HG03558 (cell line): ENCODE data around the gene MAPK9.

Experiments used
- ATAC-seq: cut with Tn5 transposase; IDR thresholded peaks from one replicate; pipeline ENCODE4 v1.9.1; 2021; ENCODE audit warnings: moderate number of reproducible peaks; ENCODE audit not compliant: unreplicated experiment; ENCODE audit errors: extremely low read depth

Gene MAPK9

DNA sequence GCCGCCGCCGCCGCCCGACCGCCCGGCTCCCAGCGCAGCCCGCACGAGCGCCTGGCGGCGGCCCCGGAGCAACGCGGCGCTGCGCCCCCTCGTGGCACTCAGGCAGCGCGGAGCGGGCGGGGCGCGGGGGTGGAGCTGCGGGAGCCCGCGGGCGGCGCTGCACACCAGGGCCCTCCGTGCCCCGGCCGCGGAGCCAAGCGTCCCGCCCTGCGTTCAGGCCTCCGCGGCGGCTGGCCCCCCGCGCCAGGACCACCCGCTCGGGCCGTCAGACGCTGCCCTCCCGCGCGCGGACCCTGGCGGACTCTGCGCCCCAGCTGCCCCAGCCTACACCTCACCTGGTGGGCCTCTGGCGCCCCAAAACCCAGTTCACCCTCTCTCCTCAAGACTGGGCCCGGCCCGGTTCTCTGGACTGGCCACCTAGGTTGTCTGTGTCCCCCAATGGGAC, 82.7 kb downstream of the MAPK9 start, which contains the start of gene RASGEF1C:
RASGEF1C (minus strand) TSS at position 75 of the 445 bp plus-strand sequence. CDS start 71,159 bp downstream, outside the sequence.
- ATAC-seq: no peak

DNA sequence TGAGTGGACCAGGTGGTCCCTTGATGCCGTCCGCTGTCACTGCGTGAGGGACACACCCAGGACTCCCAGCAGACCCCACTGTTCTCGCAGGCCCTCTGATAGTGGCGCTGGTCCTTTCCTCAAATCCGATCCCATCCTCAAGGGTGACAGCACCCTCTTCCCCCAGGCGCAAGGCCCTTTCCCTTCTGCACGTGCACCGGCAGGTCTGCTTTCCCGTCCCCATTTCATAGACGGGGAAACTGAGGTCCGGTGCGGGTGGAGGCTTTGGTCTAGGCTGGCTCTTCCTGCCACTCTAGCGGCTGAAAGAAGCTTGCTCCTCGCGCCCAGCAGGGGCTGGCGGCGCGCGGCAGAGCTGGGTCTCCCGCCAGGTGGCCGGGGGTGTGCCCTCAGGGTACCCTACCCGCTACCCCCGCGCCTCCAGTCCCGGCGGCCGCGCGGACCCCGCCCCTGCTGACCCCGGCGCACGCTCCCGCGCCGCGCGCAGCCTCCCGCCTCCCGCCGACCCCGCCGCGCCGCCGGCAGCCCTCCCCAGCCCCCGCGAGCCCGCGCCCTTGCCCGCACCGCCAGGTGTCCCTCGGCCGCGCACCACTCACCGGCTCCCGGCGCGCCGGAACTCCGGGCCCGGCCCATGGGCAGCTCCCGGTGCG, 83.3 kb downstream of the MAPK9 start:
- no peak for ATAC-seq

DNA sequence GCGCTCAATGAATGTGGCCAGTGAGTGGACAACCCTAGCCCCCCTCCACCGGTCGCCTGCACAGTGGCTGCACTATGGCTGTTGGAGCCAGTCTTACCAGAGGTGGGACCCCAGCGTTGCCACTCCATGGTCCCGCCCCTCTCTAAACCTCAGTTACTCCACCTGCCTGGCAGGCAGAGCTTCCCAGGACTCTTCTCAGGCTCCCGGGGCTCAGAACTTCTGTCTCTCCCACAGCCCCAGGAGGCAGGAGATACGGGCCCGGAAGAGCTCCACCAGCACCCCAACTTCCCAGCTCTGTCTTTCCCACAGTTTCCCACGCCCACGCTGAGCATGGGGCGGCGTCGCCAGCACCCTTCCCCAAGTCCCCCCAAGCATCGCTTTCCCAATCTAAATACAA, 83.8 kb downstream of the MAPK9 start:
- ATAC-seq: no peak

DNA sequence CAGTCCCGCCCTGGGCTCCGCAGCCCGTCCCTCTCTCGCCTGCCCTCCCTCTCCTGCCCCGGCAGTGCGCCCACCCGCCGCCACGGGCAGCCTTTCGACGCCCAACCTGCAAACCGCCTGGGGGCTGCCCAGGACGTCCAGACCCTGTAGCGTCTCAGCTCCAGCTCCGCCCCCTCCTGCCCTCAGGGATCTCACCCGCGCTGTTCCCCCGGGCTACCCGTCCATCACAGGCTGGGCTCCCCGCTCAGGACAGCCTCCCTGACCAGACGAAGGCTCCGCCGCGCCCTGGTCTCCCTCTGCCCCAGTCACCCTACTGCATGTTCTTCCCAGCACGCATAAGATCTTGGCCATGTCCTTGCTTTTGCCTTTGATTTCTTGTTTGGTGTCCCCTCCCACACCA, 84.3 kb downstream of the MAPK9 start:
- ATAC-seq: no peak

DNA sequence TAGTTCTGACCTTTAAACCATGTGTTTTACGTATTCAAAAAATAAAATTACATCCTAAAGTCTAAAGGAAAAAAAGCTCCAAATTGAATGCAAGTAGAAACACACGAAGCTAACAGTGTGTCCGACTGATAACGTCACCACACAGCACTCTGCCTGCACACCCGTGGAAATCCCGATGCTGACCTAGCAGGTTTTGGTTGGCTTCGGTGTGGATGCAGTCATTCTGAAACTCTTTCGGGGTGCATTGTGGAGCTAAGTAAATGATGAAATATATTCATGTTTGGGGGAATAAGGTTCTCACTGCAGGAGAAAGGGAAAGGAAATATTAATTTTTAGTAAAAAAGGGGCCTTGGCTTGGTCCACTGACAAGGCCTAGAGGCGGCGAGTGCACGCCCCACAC, 84.9 kb downstream of the MAPK9 start:
- ATAC-seq: no peak

DNA sequence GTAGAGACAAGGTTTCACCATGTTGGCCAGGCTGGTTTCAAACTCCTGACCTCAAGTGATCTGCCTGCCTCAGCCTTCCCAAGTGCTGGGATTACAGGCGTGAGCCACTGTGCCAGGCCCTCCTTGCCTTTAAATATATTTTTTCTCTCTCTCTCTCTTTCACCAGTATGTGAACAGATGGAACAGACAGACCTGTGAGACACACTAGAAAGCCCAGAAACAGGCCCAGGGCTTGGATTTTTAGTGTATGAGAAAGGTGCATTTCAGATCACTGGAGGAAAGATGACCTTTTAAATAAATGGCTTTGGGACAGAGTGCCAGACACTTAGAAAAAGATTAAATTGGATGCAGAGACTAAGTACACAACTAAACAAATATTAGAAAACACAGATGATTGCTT, 86.0 kb downstream of the MAPK9 start:
- no peak for ATAC-seq

DNA sequence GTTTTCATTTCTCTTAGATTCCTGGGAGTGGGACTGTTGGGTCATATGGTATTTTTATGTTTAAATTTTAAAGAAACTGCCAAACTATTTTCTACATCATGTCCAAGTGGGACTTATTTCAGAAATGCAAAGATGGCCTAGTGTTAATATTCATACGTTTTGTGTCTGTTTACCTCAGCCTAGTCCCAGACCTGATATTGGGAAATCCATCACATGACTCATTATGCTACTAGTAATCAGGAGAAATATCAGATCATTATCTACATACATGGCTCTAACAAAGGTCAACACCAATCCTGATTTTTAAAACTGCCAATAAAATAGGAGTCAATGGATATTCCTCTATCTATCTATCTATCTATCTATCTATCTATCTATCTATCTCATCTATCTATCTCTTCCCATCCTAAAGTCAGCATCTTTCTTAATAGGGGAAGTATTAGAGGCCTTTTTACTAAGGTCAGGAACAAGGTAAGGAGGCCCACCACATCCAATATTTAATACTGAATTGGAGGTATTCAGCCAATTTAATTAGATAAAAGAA, 87.5 kb downstream of the MAPK9 start:
- no peak for ATAC-seq

DNA sequence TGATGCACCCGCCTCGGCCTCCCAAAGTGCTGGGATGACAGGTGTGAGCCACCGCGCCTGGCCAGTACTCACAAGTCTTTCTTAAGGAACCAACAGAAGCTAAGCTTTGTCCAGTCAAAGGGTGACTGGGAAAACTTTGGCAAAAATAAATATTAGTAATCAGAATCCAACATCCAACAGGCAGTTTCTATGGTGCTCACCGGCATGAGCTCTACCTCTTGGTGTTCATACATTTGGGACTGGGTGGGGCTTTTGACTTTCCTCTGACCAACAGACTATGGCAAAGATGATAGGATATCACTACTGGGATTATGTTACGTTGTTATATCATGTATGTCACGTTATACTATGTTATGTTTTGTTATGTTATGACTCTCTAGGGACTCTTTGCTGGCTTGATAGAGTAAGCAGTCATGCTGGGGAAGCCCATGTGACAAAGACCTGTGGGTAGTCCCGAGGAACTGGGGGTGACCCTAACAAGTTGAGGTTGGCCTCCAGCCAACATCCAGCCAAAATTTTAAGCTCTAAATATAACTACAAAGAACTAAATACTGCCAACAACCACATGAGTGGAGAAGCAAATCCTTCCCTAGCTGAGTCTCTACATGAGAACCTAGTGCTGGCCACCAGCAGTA, 88.8 kb downstream of the MAPK9 start:
- no peak for ATAC-seq

DNA sequence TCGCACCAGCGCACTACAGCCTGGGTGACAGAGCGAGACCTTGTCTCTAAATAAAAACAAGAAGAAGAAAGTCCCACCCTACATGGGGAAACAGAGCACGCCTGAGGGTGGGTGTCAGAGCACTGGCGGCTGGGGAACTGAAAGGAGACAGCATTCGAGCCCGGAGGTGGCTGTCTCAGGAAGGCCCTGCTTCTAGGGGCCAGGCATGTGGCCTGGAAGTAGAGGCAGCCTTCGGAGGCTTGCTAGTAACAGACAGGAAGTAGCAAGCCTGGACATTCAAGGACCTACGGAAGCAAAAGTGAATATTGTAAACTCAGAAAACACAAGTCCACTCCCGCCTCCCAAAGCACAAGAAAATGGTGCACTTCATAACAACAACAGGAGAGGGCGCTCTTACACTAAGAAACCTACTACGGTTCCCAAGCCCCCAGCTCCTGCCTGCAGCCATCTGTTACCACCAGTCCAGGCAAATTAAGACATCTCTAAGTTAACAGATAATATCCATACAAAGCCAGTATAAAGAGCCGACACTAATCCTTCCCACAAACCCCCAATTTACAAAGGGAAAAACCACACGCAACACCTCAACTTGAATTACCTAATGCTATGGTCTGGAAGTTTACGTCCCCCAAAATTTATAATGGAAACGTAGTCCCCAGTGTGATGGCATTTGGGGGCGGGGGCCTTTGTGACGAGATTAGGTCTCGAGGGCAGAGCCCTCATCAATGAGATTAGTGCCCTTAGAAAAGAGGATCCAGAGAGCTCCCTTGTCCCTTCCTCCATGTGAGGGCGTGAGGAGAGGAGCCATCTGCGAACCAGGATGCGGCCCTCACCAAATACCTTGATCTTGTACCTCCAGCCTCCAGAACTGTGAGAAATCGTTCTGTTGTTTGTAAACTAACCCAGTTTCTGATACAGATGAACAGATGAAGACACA, 90.6 kb downstream of the MAPK9 start:
- no peak for ATAC-seq

DNA sequence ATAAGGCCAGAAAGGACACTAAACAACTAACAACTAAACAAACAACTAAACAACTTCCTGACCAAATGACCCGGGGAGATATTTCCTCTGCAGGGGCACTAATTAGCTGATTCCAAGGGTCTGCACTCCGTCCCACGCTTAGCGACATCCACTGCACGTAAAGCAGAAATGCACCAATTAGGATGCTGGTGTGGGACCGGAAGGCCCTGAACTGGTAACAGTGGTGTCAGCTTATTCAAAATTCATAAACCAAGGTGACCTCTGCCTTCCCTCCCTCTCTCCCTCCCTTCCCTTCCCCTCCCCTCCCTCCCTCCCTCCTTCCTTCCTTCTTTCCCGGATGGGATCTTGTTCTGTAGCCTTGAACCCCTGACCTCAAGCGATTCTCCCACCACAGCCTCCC, 92.5 kb downstream of the MAPK9 start:
- ATAC-seq: no peak

DNA sequence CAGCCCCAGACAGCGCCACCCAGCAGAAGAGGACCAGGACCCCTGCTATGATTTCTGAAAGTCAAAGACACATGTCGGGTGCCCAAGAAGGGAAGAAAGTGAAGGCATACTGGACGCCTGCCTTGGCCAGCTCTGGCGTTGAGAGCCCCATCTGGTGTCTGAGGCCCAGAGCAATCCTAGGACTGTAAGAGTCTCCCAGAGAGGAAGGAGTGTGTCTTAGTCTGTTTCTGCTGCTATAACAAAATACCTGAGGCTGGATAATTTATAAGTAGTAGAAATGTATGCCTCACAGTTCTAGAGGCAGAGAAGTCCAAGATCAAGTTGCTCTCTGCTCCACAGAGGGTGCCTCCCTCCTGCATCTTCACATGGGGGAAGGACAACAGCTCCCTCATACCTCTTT, 93.7 kb downstream of the MAPK9 start:
- ATAC-seq: no peak

DNA sequence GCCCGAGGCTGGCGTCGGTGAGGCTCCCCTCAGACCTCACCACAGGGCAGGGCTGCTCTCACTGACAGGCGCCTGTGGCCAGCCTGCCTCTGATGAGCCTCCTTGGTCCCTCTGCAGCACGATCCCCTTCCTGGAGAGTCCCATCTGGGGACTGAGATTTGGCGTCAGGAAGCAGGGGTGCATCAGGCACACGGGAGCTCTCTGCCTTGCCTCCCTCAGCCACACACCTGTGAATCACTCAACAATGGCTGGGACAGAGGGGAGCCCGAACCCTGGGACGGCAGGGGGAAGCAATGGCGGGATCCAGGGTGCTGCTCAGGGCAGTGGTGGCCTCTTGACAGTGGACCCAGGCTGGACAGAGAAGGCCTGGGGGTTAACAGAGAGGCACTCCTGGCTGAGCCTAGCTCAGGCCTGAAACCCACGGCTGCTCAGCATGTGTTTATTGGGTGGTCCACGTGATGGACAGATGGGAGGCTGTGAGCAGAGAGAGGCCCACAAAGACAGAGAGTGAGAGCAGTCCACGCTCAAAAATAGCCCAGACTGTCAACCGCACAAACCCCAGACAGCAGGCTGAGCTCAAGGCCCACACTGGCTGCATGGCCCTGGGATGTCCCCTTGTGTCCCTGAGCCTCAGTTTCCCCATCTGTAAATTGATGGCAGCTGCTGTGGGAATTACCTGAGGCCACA, 94.7 kb downstream of the MAPK9 start:
- no peak for ATAC-seq

DNA sequence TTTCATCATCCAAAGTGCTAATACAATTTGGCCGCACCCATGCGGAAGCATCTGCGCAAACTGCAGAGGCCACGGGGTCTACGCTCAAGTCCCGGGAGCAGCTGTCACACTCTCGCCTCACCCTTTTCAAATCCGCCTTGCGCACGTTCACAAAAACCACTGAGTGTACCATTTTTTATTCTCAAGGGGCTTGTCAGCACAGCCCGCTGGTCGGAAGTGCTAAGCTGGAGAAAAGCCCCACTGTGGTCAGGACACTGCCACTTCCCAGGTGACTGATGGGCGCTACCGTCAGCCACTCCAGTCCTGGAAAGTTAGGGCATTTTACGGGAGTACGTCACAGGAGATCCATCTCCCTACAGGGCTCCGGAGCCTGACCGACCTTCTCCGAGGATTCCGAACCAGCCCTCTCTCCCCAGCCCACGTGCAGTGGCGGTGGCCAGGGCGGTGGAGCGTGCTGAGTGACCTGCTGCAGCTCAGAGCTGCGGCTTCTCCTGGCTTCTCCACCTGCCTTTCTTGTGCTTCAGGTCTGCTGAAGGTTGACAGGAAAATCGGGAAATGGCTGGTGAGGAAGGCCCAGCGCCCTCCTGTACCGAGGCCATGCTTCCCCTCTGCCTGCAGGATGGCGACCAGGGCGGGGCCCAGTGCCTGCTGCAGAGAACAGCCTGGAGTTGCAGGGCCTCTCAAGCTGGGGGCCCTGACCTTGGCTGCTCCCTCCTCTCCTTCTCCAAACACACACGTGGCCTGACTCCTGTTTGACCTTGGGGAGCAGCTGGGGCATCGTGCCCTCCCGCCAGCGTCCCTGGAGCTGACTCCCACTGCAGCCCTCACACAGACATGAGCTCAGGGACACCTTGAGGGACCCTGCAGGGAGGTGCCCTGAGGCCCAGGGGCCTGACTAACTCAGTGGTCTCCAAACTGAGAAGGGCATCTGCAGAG, 97.2 kb downstream of the MAPK9 start:
- no peak for ATAC-seq

DNA sequence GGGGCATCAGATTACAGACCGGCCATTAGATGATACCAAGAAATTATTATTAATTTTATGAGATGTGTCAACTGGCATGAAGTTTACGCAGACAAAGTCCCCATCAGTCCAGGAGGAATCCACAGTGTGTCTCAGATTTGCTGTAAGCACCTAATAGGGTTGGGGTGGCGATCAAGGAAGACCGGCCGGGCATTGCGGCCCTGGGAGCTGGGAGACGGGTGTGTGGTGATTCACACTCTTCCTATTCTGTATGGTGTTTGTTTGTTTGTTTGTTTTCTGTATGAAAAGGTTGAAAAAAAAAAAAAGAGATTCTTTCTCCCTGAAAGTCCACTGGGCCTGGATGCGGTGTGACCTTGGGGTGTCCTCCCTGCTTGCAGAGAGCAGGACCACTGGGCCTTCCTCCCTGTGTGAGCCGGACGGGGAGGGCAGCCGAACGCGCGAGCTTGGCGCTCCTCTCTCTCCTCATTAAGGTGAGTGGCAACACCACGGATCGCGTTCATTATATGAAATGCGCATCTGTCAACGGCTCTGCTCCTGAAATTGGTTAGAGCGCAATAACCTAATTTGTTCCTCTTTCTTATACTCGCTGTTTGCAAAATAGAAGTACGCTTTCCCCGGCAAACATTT, 98.0 kb downstream of the MAPK9 start:
- ATAC-seq: no peak

DNA sequence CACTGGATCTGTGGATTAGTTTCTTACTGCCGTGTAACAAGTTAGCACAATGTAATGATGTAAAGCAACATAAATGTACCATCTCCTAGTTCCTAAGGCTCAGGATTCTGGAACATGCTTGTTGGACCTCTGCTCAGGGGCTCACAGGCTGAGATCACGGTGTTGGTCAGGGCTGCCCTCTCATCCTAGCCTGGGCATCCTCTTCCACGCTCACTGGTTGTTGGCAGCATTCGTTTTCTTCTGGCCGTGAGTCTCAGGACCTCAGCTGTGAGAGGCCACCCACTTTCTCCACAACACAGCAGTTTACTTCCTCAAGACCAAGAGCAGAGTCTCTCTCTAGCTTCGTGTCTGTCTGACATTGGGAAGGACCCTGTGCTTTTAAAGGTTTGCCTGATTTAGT, 100.2 kb downstream of the MAPK9 start:
- no peak for ATAC-seq

DNA sequence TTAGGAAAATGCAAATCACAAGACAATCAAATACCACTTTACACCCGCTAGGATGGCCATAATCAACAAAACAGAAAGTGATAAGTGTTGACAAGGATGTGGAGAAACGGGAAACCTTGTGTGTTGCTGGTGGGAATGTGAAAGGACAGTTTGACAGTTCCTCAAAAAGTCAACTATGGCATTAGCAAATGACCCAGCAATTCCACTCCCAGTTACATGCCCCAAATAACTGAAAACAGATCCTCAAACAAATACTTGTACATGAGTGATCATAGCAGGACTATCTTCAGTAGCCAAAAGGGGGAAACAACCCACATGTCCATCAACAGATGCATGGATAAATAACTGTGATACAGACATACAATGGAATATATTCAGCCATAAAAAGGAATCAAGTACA, 104.1 kb downstream of the MAPK9 start:
- no peak for ATAC-seq
